GM12878 (cell line): Measurements from ENCODE around the gene CPNE6.

Experiments used
- CTCF ChIP-seq, 3 experiments: IDR thresholded peaks in 2 of 3; conservative IDR thresholded peaks in 1 of 3; 2 replicates each; pipeline ENCODE4 v1.5.1; 2011; ENCODE audit warnings: low read depth in 3 of 3, low read length in 3 of 3, mild to moderate bottlenecking in 3 of 3, control low read depth in 2 of 3, moderate library complexity in 2 of 3, inconsistent platforms in 1 of 3, mixed read lengths in 1 of 3; ENCODE audit not compliant: control insufficient read depth in 2 of 3, insufficient read depth in 1 of 3; ENCODE audit errors: extremely low read depth in 1 of 3
- JUNB ChIP-seq: IDR thresholded peaks from 2 replicates; pipeline ENCODE4 v1.6.1; 2016; ENCODE audit warnings: antibody characterized with exemption, mild to moderate bottlenecking
- POU2F2 ChIP-seq: IDR thresholded peaks from 3 replicates; pipeline ENCODE4 v1.6.1; 2011; ENCODE audit warnings: low read depth, mild to moderate bottlenecking, low read length, borderline replicate concordance
- SP1 ChIP-seq: IDR thresholded peaks from one replicate; pipeline ENCODE4 v1.6.1; 2011; ENCODE audit warnings: low read depth, low read length

- TF ChIP-seq CTCF (IDR thresholded peaks at IDR 0.05 in 2 of 3, conservative IDR thresholded peaks at IDR 0.05 in 1 of 3; ENCODE audit: control insufficient read depth in 2 of 3, extremely low read depth in 1 of 3, insufficient read depth in 1 of 3, low read depth in 3 of 3, low read length in 3 of 3) (no peak), SP1 (no peak), JUNB (no peak), POU2F2 (no peak)
Measured at GRCh38 chr14:24110523-24110922, 39.2 kb downstream of the CPNE6 start.
